ENCODE data around the gene NUDT1.

GRCh38 chr7:2247141-2247995, 5.3 kb downstream of the NUDT1 start:
- TF ChIP-seq EZH2phosphoT487 (IDR thresholded peaks at IDR 0.05; ENCODE audit: low read depth, severe bottlenecking, unreplicated experiment), result no peak
- TF ChIP-seq CTCF (IDR thresholded peaks at IDR 0.05; ENCODE audit: poor library complexity), result peak; percentile 51
- TF ChIP-seq EZH2 (IDR thresholded peaks at IDR 0.05; ENCODE audit: borderline replicate concordance), result no peak

All from hepatocyte (in vitro differentiated cells).